IMR-90 (cell line): Measurements from ENCODE around the gene ARHGAP15. TPM values are rescaled to one million over a fixed set of nuclear protein-coding genes. Genes with fewer than 3 reads are reported as not detected.

Experiments
- ATAC-seq: fragments of 200-7000 bp; cut with Tn5 transposase; 2 replicates; pipeline ENCODE4 v1.9.1; 2020; ENCODE audit warnings: low read depth, mild to moderate bottlenecking, moderate library complexity
- BruUV-seq: library from RNA; stranded (reverse); fragments of 400-500 nt; replicated peaks from 2 replicates; lab custom pipeline; 2021; lab: Mats Ljungman, UMichigan
- CTCF ChIA-PET: fragments of 300-600 bp; formaldehyde crosslinking; extraction: SDS; loops from one replicate; lab custom pipeline; 2021; ENCODE audit warnings: antibody characterized with exemption; lab: Yijun Ruan, JAX
- POLR2A ChIA-PET: fragments of 300-600 bp; sonication (Branson Sonifier 250); formaldehyde crosslinking; loops from one replicate; lab custom pipeline; 2022; ENCODE audit warnings: antibody characterized with exemption; ENCODE audit not compliant: unreplicated experiment; lab: Charles Lee
- DNase-seq: peaks from one replicate; pipeline ENCODE4 v3.0.0; 2013
- H2AFZ ChIP-seq: replicated peaks from 2 replicates; pipeline ENCODE3; 2013; ENCODE audit warnings: low read length, mild to moderate bottlenecking; ENCODE audit not compliant: poor library complexity
- H2AK5ac ChIP-seq: 2 replicates; pipeline ENCODE4 v1.6.1; 2013; ENCODE audit warnings: low read depth, low read length, inconsistent platforms
- H2AK9ac ChIP-seq: replicated peaks from 2 replicates; pipeline ENCODE3; 2013; ENCODE audit warnings: mild to moderate bottlenecking, low read depth, low read length, moderate library complexity; ENCODE audit not compliant: poor library complexity
- H2BK120ac ChIP-seq: 2 replicates; pipeline ENCODE4 v1.6.1; 2013; ENCODE audit warnings: low read depth, low read length, inconsistent platforms
- H2BK15ac ChIP-seq: 3 replicates; pipeline ENCODE4 v1.6.1; 2013; ENCODE audit warnings: low read depth, low read length, inconsistent platforms
- H2BK20ac ChIP-seq: 2 replicates; pipeline ENCODE4 v1.6.1; 2013; ENCODE audit warnings: low read depth, mild to moderate bottlenecking, inconsistent platforms, low read length, moderate library complexity
- H2BK5ac ChIP-seq: 2 replicates; pipeline ENCODE4 v1.6.1; 2013; ENCODE audit warnings: mild to moderate bottlenecking, low read depth, low read length, inconsistent platforms; ENCODE audit not compliant: poor library complexity, severe bottlenecking
- H3K14ac ChIP-seq: replicated peaks from 2 replicates; pipeline ENCODE4 v1.6.1; 2013; ENCODE audit warnings: low read depth, low read length, inconsistent platforms
- H3K18ac ChIP-seq: 2 replicates; pipeline ENCODE4 v1.6.1; 2013; ENCODE audit warnings: low read depth, low read length, control low read depth
- H3K23ac ChIP-seq: 2 replicates; pipeline ENCODE4 v1.6.1; 2013; ENCODE audit warnings: low read depth, low read length, inconsistent platforms
- H3K27ac ChIP-seq: 2 replicates; pipeline ENCODE4 v1.5.1; 2013; ENCODE audit warnings: mild to moderate bottlenecking, control low read depth, low read length; ENCODE audit not compliant: insufficient read depth
- H3K27me3 ChIP-seq: 2 replicates; pipeline ENCODE4 v1.6.1; 2013; ENCODE audit warnings: low read length; ENCODE audit not compliant: control insufficient read depth, insufficient read depth
- H3K36me3 ChIP-seq: 2 replicates; pipeline ENCODE4 v1.6.1; 2013; ENCODE audit warnings: low read length, mixed read lengths; ENCODE audit not compliant: control insufficient read depth, insufficient read depth
- H3K4ac ChIP-seq: 2 replicates; pipeline ENCODE4 v1.6.1; 2013; ENCODE audit warnings: low read depth, low read length, inconsistent platforms
- H3K4me1 ChIP-seq: 2 replicates; pipeline ENCODE4 v1.6.1; 2013; ENCODE audit warnings: low read length, mixed read lengths; ENCODE audit not compliant: control insufficient read depth, insufficient read depth
- H3K4me2 ChIP-seq: 2 replicates; pipeline ENCODE4 v1.6.1; 2013; ENCODE audit warnings: low read depth, mild to moderate bottlenecking, control low read depth, low read length, moderate library complexity
- H3K4me3 ChIP-seq: 2 replicates; pipeline ENCODE4 v1.5.1; 2013; ENCODE audit warnings: low read depth, mild to moderate bottlenecking, control low read depth, low read length, moderate library complexity; ENCODE audit not compliant: insufficient read depth
- H3K56ac ChIP-seq: 2 replicates; pipeline ENCODE4 v1.6.1; 2013; ENCODE audit warnings: low read length, inconsistent platforms; ENCODE audit not compliant: insufficient read depth; ENCODE audit errors: extremely low read depth
- H3K79me1 ChIP-seq, 2 experiments: 2 replicates each; pipeline ENCODE4 v1.6.1; 2013; ENCODE audit warnings: low read length in 2 of 2, inconsistent platforms in 1 of 2, low read depth in 1 of 2
- H3K9ac ChIP-seq: 2 replicates; pipeline ENCODE4 v1.6.1; 2013; ENCODE audit warnings: low read depth, low read length, control low read depth
- H3K9me1 ChIP-seq: 2 replicates; pipeline ENCODE4 v1.6.1; 2013; ENCODE audit warnings: low read length, inconsistent platforms; ENCODE audit not compliant: insufficient read depth
- H3K9me3 ChIP-seq: 2 replicates; pipeline ENCODE4 v1.6.1; 2013; ENCODE audit warnings: low read length; ENCODE audit not compliant: control insufficient read depth, insufficient read depth
- H4K20me1 ChIP-seq: 2 replicates; pipeline ENCODE4 v1.6.1; 2013; ENCODE audit warnings: low read length, inconsistent platforms; ENCODE audit not compliant: insufficient read depth
- H4K5ac ChIP-seq: 2 replicates; pipeline ENCODE4 v1.6.1; 2013; ENCODE audit warnings: mild to moderate bottlenecking, low read depth, low read length, control low read depth
- H4K8ac ChIP-seq, 2 experiments: 2 replicates each; pipeline ENCODE4 v1.6.1; 2013; ENCODE audit warnings: low read depth in 2 of 2, low read length in 2 of 2, control low read depth in 1 of 2, inconsistent platforms in 1 of 2
- H4K91ac ChIP-seq: 2 replicates; pipeline ENCODE4 v1.6.1; 2013; ENCODE audit warnings: low read depth, low read length, inconsistent platforms; ENCODE audit not compliant: insufficient read depth
- BHLHE40 ChIP-seq: fragments of 150-350 bp; IDR thresholded peaks from 2 replicates; pipeline ENCODE4 v1.6.1; 2016; ENCODE audit warnings: mild to moderate bottlenecking, low read depth, low read length
- CEBPB ChIP-seq: IDR thresholded peaks from 2 replicates; pipeline ENCODE4 v1.6.1; 2012; ENCODE audit warnings: low read depth, low read length, improper control_type of control experiment
- CHD1 ChIP-seq: IDR thresholded peaks from 2 replicates; pipeline ENCODE4 v1.6.1; 2012; ENCODE audit warnings: low read depth, low read length, improper control_type of control experiment
- CTCF ChIP-seq: conservative IDR thresholded peaks from 2 replicates; pipeline ENCODE4 v1.5.1; 2012; ENCODE audit warnings: mild to moderate bottlenecking, low read depth, low read length, improper control_type of control experiment
- FOS ChIP-seq: fragments of 150-350 bp; IDR thresholded peaks from 2 replicates; pipeline ENCODE4 v1.6.1; 2016; ENCODE audit warnings: low read depth, low read length
- MAFK ChIP-seq: IDR thresholded peaks from 2 replicates; pipeline ENCODE4 v1.6.1; 2012; ENCODE audit warnings: low read depth, low read length, improper control_type of control experiment
- MAZ ChIP-seq: IDR thresholded peaks from 2 replicates; pipeline ENCODE4 v1.6.1; 2012; ENCODE audit warnings: low read depth, mild to moderate bottlenecking, low read length, improper control_type of control experiment, moderate library complexity, borderline replicate concordance
- MXI1 ChIP-seq: IDR thresholded peaks from 2 replicates; pipeline ENCODE4 v1.6.1; 2012; ENCODE audit warnings: low read depth, mild to moderate bottlenecking, low read length, moderate library complexity, borderline replicate concordance
- RAD21 ChIP-seq: IDR thresholded peaks from 2 replicates; pipeline ENCODE4 v1.6.1; 2012; ENCODE audit warnings: low read length, improper control_type of control experiment
- RFX5 ChIP-seq: IDR thresholded peaks from 2 replicates; pipeline ENCODE4 v1.8.0; 2012; ENCODE audit warnings: low read depth, mild to moderate bottlenecking, low read length, moderate library complexity
- SMC3 ChIP-seq: fragments of 150-350 bp; IDR thresholded peaks from 2 replicates; pipeline ENCODE4 v1.6.1; 2016; ENCODE audit warnings: low read depth, mild to moderate bottlenecking, antibody characterized with exemption, low read length, moderate library complexity
- USF2 ChIP-seq: fragments of 150-350 bp; IDR thresholded peaks from 2 replicates; pipeline ENCODE4 v1.6.1; 2017; ENCODE audit warnings: mild to moderate bottlenecking, antibody characterized with exemption, low read length, low read depth
- WGBS, 2 experiments: methylation state at CpG; one replicate each; pipeline versions ENCODE4 v1.1.5 to v1.1.7; 2013; ENCODE audit warnings: missing lambda C conversion rate in 2 of 2; ENCODE audit not compliant: insufficient read length in 1 of 2; ENCODE audit errors: extremely low coverage in 2 of 2; 5-methylcytosine and 5-hydroxymethylcytosine counted together
- dilution Hi-C: fragments of 300-500 bp; cut with HindIII; formaldehyde crosslinking; loops from one replicate; pipeline ENCODE4 v1.14.3; 2018; ENCODE audit warnings: low sequenced_read_pairs; ENCODE audit not compliant: unreplicated experiment
- in situ Hi-C: fragments of 300-500 bp; cut with MboI; formaldehyde crosslinking; loops from 3 replicates; pipeline ENCODE4 v1.14.3; 2019; ENCODE audit warnings: low sequenced_read_pairs, inconsistent platforms, mixed read lengths
- intact Hi-C: fragments of 100-400 bp; cut with micrococcal nuclease; formaldehyde crosslinking; loops from 2 replicates; pipeline ENCODE4 v1.10.0; 2022
- polyA plus RNA-seq, 3 experiments: library from polyadenylated mRNA; depleted of rRNA; stranded (reverse); fragments of >200 nt; gene quantifications; 2 replicates each; pipeline ENCODE4 v1.2.3, GENCODE V29; 2012; ENCODE audit warnings: low replicate concordance in 1 of 3
- total RNA-seq: library from RNA; depleted of rRNA; stranded (reverse); fragments of >200 nt; gene quantifications from 2 replicates; pipeline ENCODE4 v1.2.3, GENCODE V29; 2012

Gene ARHGAP15
- total and polyA plus RNA-seq, 2 of the 4 experiments (the other 2 are of a cell fraction), result not detected

- Histone ChIP-seq H3K79me1 (no peaks in the 10 kb centered on the region), H3K36me3 (no peaks in the 10 kb centered on the region), H4K8ac (no peak overlapping the region), H3K4me3 (no peak overlapping the region), H3K56ac (no peak overlapping the region), H3K4me2 (no peak overlapping the region), H2BK5ac (no peak overlapping the region), H3K14ac (no peak overlapping the region), H4K91ac (no peak overlapping the region), H3K23ac (no peak overlapping the region), H2AK5ac (no peak overlapping the region), H2AFZ (no peak overlapping the region), H3K18ac (no peak overlapping the region), H2BK20ac (no peak overlapping the region), H2AK9ac (no peak overlapping the region), H3K27ac (no peak overlapping the region), H3K9me3 (no peaks in the 10 kb centered on the region), H4K20me1 (no peaks in the 10 kb centered on the region), H3K9ac (no peak overlapping the region), H4K5ac (no peak overlapping the region), H3K27me3 (0 out of 2 replicates have a peak, but pooled peaks cover 1% of the 10 kb centered on the region), H3K4me1 (no peaks in the 10 kb centered on the region), H2BK15ac (no peak overlapping the region), H3K9me1 (no peaks in the 10 kb centered on the region), H3K4ac (no peak overlapping the region), H2BK120ac (no peak overlapping the region)
- POLR2A ChIA-PET, result no interaction called here
- intact Hi-C loops, result no loop called here
- ATAC-seq, result no peak
- no peak for DNase-seq
- TF ChIP-seq FOS, result no peak
- TF ChIP-seq CEBPB, result no peak
- TF ChIP-seq MXI1, result no peak
- TF ChIP-seq CTCF, result no peak
- TF ChIP-seq MAZ, result no peak
- TF ChIP-seq BHLHE40, result no peak
- TF ChIP-seq MAFK, result no peak
- no peak for TF ChIP-seq RAD21
- TF ChIP-seq SMC3, result no peak
- TF ChIP-seq USF2, result no peak
- TF ChIP-seq CHD1, result no peak
- no peak for TF ChIP-seq RFX5
- CTCF ChIA-PET, result no interaction called here
- no TSS peak for BruUV-seq
- 83% methylated on average over 1 of the region's 1 CpG; no CpG with 5 or more reads in 1 of the 2 experiments for WGBS, 2 experiments
- dilution Hi-C loops, result no loop called here
- in situ Hi-C loops, result no loop called here
Observed at GRCh38 chr2:143697744-143698143, 568.5 kb downstream of the ARHGAP15 start.
